NCI-H146 (cell line): ENCODE results near the gene PAQR4.
A peak's percentile ranks its signal among the peaks of the same experiment; 100 is the strongest.

Experiments
- DNase-seq: peaks from one replicate; lab custom pipeline; 2025; lab: John Stamatoyannopoulos, UW

PAQR4 gene

DNA sequence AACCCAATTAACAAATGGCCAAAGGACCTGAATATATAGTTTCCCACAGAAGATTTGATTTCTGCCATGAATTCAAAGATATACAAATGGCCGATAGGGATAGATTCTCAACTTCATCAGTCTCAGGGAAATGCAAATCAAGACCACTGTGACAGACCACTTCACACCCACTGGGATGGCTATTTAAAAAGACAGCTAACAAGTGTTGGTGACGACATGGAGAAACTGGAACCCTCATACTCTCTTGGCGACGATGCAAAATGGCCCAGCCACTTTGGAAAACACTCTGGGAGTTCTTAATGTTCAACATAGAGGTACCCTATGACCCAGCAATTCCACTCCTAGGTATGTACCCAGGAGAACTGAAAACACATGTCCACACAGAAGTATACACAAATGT lies 22.5 kb upstream of the PAQR4 start:
- DNase-seq: no peak

DNA sequence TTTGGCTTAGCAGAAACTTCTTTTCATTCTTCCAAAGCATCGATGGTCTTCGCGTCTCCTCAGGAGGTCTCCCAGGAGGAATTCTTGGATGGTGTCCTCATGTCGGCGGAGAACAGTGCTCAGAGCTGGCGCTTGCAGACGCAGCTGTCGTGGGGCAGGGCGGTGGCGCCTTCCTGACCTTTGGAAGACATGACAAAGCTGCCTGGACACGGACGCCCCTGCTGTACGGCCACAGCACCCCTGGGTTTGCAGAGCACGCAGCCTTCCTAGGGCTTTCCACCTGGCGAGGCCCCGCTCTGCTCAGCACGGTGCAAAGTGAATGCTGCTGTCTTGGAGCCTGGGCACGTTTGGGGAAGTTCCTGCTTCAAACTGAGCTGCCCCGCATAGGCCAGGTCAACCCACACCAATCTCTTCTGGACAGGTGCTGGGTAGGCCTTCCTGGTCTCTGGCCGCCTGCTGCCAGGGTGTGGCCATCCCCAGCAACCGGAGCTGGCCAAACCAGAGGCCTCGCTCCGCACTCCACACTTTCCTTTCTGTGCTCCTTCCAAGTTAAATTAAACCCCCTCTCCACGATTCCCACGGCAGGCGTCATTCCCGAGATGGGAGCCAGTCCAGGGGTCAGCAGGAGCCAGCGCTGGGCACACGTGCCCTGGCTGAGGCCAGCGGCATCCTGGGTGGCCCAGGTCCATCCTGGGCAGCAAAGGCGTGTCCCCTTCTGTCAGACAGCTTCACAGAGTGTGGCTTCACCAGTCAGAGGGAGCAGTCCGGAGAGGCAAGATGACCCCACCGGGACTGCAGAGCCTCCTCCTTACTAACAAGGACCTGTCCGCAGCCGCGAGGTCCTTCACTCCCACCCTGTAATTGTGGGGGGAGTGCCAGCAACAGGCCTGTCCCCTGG lies 20.1 kb upstream of the PAQR4 start:
- no peak for DNase-seq

DNA sequence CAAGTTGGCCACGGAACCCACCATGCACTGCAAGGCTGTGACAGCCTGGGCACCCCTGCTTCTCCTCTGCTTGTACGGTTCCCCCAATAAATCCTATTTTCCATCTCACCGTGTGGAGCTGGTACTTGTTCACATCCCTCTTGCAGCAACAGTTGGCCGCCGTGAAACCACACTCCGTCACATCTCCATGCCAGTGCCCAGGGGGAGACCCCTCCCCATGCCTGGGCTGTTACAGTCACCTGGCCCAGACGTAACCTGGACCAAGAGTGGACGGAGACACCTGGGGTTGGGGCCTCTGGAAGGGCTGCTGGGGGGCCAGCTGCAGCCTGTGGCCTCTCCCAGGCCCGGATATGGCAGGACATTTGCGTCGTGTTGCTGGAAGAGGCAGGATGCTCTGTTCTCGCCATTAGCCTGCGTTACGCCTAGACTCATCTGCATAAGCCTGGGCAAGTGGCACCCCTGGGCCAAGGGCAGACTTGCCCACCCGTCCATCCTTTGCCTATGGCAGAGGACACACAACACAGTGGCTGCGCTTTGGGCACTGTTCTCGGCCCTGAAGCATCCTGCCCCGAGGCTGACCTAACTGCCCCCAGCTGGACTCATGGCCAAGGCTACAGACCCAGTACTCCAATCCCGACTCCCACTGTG lies 19.3 kb upstream of the PAQR4 start:
- DNase-seq: no peak

DNA sequence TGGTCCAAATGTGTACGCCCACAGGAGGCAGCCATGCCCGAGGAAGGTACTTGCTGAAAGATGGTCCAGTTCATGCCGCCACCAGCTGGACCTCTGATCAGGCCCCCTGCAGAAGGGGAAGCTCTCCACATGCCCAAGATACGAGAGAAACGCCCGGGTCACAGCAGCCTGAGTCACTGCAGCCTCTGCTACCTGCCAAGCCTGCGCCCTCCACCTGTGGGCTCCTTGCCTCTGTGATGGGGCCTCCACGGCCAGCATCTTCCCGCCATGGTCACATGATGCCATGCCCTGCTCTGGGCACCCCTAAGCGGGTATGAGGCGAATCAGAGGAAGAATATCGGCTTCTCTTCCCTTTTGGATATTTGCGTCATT lies 18.8 kb upstream of the PAQR4 start:
- no peak for DNase-seq

DNA sequence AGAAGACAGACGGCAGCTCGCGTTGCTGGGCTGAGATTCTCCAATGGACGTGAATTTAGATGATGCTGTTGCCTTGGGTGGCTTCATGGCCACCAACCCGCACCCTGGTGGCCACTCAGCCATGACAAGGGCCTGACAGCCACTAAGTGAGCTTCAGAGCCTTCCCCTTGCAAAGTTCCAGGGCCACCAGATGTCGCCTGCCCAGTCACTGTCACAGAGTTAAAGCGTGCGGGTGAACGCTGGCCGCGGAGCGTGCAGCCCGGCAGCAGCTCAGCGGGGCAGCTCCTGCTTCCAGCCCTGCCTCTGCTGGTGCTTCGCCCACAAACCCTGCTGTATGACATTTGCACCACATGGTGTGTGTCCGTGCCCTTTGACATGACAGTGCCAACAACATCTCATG lies 18.4 kb upstream of the PAQR4 start:
- no peak for DNase-seq

DNA sequence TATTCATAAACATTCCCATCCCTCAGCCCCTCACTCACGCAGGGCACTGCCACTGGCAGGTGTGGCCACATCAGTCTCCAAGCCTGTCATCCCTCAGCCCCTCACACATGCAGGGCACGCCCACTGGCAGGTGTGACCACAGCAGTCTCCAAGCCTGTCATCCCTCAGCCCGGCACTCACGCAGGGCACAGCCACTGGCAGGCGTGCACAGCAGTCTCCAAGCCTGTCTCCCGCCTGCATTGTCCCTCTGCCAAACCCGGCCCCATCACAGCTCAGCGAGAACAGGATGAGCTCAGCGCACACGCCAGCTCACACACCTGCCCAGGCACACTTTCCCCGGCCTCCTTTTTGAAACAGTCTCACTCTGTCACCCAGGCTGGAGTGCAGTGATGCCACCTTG lies 16.5 kb upstream of the PAQR4 start:
- peak; percentile 82 for DNase-seq

DNA sequence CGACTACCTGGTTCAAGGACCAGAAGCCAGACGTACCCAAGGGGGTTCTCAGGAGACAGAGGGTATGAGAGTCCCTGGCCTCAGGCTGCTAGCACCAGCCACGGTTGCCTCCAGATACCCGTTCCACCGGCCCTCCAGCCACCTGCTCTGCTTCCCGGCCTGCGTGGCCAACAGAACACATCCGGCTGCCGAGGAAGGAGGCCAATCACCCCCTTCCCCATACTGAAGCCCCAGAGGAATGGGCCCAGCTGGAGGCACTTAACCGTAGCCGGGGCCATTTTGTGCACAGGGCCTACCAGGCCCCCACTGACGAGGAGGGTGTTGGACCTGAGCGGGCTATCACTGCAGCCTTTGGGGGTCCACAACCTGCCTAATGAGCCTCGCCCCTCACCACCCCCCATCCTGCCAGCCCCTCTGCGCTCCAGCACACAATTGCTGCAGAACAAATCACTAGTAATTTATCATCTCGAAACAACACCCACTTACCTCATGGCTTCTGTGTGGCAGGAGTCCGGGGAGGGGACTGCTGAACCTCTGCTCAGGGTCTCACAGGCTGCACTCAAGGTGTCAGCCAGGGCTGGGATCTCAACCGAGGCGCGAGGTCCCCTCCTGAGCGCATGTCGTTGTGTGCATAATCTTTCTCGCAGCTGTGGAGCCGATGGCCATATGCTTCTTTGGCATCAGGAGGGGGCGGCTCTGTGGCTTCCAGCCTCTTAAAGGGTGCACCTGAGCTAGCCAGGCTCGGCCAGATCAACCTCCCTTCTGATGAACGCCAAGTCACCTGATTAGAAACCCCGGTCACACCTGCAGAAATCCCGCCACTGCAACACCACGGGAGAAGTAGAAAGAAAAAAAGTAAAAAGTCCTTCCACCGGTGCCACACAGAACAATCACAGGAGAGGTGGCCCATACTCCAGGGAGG lies 15.2 kb upstream of the PAQR4 start:
- DNase-seq: peak; percentile 50

DNA sequence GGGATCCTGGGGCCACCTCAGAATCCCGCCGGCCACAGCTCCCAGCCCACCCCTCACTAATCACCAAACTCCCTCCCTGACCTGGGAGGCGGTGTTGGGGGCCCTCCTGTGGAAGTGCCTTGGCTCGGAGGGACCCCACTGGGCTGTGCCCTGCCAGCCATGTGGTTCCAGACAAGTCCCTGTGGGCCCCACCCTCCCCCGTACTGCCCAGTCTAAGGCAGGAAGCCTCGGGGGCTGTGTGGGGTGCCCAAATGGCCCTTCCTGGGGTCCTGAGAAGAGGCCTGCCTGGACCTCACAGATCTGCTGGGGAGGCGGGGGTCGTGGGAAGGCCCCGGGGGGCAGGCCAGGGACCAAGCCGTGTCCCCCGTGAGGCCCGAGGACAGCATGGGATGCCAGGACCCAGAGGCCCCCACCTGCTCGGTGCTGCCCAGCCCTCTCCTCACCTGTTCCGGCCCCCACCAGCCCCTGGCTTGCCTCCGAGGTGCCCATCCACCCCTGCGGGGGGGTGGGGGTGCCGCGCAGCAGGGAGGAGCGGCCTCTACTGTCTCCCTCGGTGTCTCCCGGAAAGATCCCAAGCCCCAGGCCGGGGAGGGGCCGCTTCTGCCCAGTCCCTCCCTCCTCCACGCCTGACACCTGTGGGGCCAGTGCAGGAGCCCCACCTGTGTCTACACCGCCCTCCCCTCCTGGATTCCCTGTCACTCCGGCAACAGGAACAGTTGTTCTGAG lies 14.3 kb upstream of the PAQR4 start:
- peak; percentile 78 for DNase-seq

DNA sequence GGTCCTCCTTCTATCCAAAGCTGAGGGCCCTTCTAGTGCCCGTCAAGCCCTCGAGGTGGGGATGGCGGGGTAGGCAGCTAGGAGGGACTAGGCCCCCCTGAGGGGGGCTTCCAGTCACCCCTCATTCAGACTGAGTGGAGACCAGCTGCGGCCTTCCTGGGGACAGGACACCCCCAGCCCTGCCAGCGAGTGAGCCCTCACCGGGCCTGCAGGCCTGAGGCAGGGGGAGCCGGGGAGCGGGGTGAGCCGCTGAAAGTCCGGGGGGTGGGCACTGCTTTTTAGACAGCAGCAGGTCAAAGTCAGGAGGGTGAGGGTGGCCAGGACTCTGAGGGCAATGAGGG lies 13.7 kb upstream of the PAQR4 start:
- no peak for DNase-seq

DNA sequence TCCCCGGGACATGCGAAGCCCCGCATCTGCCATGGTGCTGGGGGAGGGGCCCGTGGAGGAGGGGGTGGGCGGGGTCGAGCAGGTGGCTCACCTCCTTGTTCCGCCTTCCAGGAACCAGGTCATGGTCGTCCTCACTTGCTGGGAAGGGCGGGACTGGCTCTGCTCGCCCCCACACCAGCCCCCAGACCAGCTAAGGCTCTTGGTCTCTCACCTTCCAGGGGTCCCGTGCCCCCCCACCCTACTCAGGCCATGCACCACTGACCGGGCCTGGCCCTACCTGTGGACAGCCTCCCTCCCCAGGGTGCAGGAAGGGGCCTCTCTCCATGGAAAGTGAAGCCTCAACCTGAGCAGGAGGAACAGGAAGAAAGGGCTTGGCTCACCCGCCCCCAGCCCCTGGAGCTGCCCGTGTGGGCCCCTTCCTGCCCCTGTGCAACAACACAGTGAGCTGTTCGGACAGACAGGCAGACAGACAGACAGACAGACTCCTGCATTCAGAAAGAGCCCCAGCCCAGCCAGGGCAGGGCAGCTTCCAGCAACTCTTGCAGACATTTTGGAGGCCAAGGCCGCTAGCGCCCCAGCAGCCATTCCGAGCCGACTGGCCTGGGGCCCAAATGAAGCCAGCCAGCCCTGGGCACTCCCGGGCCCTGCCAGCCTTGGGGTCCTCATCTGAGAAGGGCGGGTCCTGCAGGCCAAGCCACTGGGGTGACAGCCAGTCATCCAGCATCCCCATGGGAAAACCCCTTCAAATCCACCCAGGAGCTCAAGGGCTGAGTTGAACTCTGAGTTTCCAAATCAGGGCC lies 13.2 kb upstream of the PAQR4 start:
- no peak for DNase-seq

DNA sequence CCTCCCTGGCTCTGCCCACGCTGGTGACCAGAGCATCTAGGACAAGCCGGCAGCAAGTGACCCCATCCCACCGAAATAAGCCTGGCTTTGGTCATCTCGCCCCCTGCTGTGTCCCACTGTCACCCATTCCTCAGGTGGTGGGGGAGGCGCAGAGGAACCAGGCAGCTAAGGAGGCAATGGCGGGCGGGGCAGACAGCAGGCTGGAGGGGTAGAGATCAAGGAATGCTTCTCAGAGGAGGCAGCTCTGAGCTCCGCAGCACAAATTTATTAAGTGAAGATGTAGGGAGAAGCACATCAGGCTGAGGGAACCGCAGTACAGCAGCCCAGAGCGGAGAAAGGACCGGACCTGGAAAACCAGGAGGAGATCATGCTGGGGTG lies 12.6 kb upstream of the PAQR4 start:
- DNase-seq: no peak

DNA sequence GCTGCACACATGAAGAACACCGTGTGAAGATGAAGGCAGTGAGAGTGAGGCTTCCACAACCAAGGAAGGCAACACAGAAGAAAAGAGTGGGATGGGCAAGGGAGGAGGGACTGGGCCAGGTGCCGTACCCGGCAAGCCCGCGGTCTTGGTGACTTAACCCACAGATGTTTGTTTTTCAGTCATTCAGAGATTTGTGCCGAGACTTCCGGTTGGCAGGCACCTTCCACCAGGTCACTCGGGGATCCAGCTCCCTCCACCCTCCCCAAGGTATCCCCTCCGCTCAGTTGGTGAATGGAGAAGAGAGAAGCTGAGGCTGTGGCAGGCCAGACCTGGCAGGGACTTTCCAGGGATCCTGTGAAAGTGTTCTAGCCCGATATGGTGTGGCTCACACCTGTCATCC lies 9.9 kb upstream of the PAQR4 start:
- DNase-seq: no peak

DNA sequence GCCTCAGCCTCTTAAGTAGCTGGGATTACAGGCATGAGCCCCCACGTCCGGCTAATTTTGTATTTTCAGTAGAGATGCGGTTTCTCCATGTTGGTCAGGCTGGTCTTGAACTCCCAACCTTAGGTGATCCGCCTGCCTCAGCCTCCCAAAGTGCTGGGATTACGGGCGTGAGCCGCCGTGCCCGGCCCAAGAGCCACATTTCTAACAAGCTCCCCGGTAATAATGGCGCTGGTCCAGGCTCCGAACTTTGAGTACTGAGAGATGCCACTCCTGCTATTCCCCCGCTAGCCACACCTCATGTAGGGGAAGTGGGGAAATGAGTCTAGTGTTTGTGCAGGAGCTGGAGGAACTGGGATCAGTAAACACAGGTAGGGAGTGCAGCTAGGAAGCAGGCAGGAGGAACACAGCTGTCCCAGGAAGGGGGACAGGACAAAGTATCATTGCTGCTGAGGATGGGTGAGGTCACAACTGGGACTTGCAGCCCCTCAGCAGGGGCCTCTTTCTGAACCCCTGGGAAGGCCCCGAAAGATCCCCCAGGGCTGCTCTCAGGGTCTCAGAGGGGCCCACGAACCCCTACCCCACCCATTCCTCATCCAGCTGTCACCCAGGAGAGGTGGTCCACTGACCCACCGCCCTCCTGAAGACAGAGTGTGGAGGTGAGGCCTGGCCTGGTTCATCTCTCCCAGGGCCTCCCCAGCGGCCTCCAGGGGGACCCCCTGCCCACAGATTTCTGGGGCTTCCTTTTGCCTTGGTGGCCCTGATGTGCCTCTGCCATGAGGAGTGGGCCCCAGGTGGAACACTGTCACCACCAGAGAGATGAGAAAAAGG lies 8.8 kb upstream of the PAQR4 start:
- no peak for DNase-seq

DNA sequence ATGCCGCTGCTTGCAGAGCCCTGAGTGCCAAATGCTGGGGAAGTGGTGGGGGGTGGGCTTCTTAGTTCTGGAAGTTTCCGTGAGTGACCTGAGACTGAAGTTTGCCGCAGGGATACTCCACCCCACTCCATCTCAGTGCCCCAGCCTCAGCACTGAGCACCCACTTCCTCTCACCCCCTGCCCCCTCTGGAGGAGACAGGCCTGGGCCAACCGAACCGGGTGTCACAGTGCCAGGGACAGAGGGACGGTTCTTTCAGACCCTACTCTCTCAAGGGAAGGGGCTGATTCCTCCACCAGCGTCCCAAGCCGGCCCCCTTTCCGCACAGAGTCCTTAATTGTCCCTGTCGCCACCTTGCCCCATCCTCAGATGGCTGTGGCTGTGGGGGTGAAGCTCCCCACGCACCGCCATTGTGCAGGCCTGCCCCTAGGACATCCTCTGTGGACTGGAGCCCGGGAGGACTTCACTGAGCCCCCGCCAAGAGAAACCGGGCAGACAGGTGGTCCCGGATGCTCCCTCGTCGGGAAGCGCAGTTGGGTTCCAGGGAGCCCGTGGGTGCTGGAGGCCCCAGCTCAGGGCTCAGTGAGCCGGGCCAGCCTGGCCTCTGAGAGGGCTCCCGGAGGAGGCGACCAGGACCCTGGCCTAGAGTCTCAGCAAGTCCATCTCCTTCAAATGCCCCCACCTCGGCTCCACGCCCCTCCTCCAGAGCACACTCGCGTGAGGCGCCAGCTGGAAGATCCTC lies 6.6 kb upstream of the PAQR4 start:
- DNase-seq: no peak

DNA sequence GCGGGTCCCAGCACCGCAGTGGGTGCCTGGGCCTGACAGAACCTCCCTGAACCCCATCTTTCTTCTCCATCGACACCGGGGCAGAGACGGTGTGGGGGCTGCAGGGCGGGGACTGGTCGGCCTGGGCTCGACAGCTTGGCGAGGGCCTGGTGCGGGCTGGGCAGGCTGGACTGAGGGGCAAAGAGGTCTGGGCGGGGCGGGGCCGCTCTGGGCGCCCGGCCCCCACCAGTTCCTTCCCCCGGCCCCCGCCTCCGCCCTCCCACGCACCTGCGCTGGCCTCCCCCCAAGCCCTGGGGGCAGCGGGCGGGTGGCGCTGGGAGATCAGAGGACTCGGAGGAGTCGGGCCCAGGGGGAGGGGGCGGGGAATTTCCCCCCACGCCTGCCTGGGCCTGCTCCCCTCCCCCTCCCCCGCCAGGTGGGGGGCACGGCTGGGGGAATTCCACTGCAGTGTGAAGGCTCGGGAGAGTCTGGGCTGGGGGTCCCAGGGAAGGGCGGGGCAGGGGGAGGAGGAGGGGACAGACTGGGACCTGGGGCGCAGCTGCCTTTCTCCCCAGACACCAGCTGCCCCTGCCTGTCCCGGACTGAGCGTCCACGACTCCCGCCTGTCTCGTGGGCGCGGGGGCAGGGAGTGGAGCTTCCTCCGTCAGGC lies 6.0 kb upstream of the PAQR4 start:
- peak; percentile 69 for DNase-seq

DNA sequence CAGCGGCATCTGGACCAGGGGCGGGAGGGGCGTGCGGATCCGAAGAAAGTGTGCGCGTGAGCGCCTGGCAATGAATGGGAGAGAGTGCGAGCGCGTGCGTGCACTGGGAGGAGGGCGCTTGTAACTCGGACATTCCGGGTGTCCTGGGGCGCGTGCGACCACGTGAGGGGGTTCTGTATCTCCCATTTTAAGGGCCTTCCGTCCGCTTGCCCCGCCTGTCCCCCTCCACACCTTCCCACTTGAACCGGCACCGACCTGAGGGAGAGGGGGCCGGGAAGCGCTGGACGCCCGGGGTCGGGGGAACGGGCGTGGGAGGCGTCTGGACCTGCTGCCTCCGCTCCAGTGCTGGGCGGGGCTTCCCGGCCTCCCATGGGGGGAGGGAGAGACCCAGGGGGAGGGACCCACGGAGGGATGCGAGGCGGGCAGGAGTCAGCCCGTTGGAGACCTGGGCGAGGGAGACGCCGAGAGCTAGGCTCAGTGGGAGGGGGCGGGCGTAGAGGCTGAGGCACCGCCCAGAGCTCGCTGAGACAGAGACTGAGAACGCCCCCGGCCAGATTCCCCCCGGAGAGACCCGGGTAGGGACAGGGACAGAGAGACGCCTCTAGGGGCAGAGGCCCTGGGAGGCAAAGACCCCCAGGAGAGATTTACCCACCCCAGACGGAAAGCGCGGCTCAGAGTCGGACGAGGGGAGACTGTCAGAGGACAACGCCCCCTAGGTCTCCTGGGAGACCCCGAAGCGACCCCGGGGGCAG lies 5.2 kb upstream of the PAQR4 start, which contains the start of gene KREMEN2:
KREMEN2 (plus strand) TSS at position 553 of the 752 bp plus-strand sequence. CDS start 246 bp downstream, outside the sequence.
- DNase-seq: peak; percentile 96

DNA sequence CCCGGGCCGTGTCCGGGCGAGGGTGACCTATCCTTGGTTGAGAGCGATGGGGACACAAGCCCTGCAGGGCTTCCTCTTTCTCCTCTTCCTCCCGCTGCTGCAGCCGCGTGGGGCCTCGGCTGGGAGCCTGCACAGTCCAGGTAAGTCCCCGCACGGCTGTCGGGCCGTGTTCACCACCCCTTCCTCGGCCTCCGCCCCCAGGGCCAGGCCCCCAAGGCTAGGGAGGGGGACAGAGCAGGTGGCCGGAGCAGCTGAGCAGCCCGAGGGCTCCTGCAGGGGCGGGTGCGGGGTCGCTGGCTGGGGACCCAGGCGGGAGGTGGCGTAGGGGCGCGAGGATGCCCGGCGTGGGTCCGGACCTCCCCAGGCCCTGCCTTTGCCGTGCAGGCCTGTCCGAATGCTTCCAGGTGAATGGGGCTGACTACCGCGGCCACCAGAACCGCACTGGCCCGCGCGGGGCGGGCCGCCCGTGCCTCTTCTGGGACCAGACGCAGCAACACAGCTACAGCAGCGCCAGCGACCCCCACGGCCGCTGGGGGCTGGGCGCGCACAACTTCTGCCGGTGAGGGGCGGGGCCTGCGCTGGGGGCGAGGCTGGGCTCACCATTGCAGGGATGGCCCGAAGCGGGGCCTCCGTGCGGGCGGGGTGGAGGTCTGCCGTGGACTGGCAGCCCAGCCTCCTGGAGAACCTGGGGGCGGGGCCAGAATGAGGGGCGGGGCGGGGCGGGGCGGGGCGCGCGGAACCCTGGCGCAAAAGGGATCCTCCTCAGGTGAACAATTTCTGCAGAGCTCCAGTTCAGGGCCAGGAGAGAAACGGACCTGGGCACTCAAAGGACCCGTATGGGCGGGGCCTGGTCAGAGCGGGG lies 4.4 kb upstream of the PAQR4 start:
- peak; percentile 94 for DNase-seq
